ENCODE measurements around the gene OR2C1.

Gene OR2C1

DNA sequence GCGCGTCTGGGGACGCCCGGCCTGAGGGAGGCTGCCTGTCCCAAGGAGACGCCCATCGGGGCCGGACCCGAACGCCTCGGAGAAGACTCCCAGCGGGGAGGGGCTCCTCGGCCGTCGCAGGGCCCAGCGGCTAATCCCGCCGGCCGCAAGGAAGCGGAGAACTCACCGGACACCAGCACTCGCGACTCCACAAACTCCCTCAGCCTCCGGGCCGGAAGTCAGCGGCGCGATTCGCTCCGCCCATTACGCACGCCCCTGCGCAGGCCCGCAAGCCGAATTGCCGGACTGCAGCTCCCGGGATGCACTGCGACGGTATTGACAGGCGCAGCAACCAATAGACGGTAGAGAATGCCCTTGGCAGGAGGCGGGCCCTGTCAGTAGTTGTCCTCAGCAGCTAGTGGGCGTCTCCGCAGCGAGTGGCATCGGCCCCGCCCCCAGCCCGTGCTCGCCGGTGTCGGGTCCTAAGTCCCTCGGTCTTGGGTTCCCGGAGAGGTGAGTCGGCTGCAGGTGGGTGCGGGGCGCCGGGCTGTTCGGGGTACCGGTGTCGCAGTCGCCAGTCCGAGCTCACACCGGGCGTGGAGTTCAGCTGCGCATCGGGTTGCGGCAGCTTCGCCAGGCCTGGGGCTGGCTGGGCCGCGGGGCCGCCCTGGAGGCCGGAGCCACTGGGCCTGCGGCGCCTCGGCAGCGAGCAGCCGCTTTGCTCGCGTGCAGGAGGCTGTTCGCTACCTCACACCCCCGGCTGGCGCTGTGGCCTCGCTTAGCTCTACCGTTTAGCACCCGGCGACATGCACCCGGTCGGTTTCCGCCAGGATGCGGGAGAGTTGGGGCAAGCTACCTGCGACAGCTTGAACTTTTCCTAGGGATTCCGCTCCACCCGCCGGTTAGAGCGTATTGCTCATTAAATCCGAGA is 45.3 kb downstream of the OR2C1 start, which contains the start of the genes ZNF174 and ZSCAN32:
Gene ZNF174 (plus strand): TSS at position 437 of the 910 bp plus-strand sequence. CDS start 790 bp downstream, outside the sequence.
Gene ZSCAN32 (minus strand): TSS at position 226 of the 910 bp plus-strand sequence. CDS start 3,447 bp downstream, outside the sequence.
- peak; percentile 99 for DNase-seq

DNA sequence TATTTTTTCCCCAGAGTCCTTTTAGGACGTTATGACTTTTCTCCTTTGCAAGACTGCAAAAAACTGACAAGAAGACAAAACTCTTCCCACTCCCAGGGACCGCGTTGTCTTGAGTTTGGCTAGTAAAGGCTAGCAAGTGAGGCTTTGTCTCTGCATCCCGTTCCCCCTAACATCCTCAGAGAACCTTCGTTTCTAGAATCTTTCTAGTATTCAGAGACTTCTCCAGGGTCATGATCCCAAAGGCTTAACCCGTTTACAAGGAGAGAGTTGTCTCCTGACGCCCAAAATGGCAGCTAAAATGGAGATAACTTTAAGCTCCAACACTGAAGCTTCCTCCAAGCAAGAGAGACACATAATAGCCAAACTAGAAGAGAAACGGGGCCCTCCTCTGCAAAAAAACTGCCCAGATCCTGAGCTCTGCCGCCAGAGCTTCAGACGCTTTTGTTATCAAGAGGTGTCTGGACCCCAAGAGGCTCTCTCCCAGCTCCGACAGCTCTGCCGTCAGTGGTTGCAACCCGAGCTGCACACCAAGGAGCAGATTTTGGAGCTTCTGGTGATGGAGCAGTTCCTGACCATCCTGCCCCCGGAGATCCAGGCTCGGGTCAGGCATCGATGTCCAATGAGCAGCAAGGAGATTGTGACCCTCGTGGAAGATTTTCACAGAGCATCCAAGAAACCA is 46.2 kb downstream of the OR2C1 start:
- DNase-seq: peak; percentile 6
